Neuronal stem cell (in vitro differentiated cells): ENCODE results near the gene MRPL40.
"Not testable (repeated sequence)": the region's sequence is repeated elsewhere in the genome, so short reads cannot be mapped to it uniquely, and the experiment has no call there.

ENCODE experiments used
- DNase-seq: peaks from one replicate; pipeline ENCODE4 v3.0.0-alpha.2; 2013; ENCODE audit warnings: low spot score
- H2AFZ ChIP-seq: one replicate; pipeline ENCODE4 v1.6.1; 2013; ENCODE audit warnings: mild to moderate bottlenecking, low read length, inconsistent platforms
- H2AK5ac ChIP-seq: 2 replicates; pipeline ENCODE4 v1.6.1; 2013; ENCODE audit warnings: low read depth, mild to moderate bottlenecking, inconsistent platforms, low read length, moderate library complexity, mixed read lengths
- H2BK120ac ChIP-seq: 2 replicates; pipeline ENCODE4 v1.6.1; 2013; ENCODE audit warnings: low read depth, mild to moderate bottlenecking, inconsistent platforms, low read length, moderate library complexity, mixed read lengths
- H2BK12ac ChIP-seq: one replicate; pipeline ENCODE4 v1.6.1; 2013; ENCODE audit warnings: low read length, inconsistent platforms
- H2BK15ac ChIP-seq: 2 replicates; pipeline ENCODE4 v1.6.1; 2013; ENCODE audit warnings: mild to moderate bottlenecking, low read length, inconsistent platforms, mixed read lengths
- H2BK5ac ChIP-seq: one replicate; pipeline ENCODE4 v1.6.1; 2013; ENCODE audit warnings: inconsistent platforms, mild to moderate bottlenecking, low read length, moderate library complexity
- H3K14ac ChIP-seq: one replicate; pipeline ENCODE4 v1.6.1; 2013; ENCODE audit warnings: low read length, inconsistent platforms
- H3K18ac ChIP-seq: 2 replicates; pipeline ENCODE4 v1.6.1; 2013; ENCODE audit warnings: low read length, inconsistent platforms
- H3K23ac ChIP-seq: 2 replicates; pipeline ENCODE4 v1.6.1; 2013; ENCODE audit warnings: low read depth, mild to moderate bottlenecking, mixed read lengths, low read length, inconsistent platforms; ENCODE audit not compliant: poor library complexity
- H3K27ac ChIP-seq: replicated peaks from 3 replicates; pipeline ENCODE4 v1.5.1; 2013; ENCODE audit warnings: low read length, inconsistent platforms
- H3K27me3 ChIP-seq, 3 experiments: 2 replicates each; pipeline ENCODE4 v1.6.1; 2013; ENCODE audit warnings: low read length in 3 of 3, mild to moderate bottlenecking in 2 of 3, inconsistent platforms in 1 of 3, low read depth in 1 of 3, mixed read lengths in 1 of 3, moderate library complexity in 1 of 3; ENCODE audit not compliant: control insufficient read depth in 3 of 3, insufficient read depth in 3 of 3
- H3K36me3 ChIP-seq, 2 donors: replicated peaks in 1 of 2; 2 replicates each; pipeline ENCODE4 v1.6.1; 2013; ENCODE audit warnings: low read length in 2 of 2; ENCODE audit not compliant: control insufficient read depth in 2 of 2, insufficient read depth in 2 of 2
- H3K4ac ChIP-seq: 2 replicates; pipeline ENCODE4 v1.6.1; 2013; ENCODE audit warnings: inconsistent platforms, mild to moderate bottlenecking, low read length, moderate library complexity
- H3K4me1 ChIP-seq, 2 donors: 1 replicate in 1 of 2; 2 replicates in 1 of 2; pipeline ENCODE4 v1.6.1; 2013; ENCODE audit warnings: low read length in 2 of 2, low read depth in 1 of 2; ENCODE audit not compliant: control insufficient read depth in 2 of 2, insufficient read depth in 1 of 2
- H3K4me2 ChIP-seq: one replicate; pipeline ENCODE4 v1.6.1; 2013; ENCODE audit warnings: mild to moderate bottlenecking, low read length, inconsistent platforms; ENCODE audit not compliant: insufficient read depth, poor library complexity, severe bottlenecking
- H3K4me3 ChIP-seq, 2 donors: 2 replicates each; pipeline ENCODE4 v1.5.1; 2013; ENCODE audit warnings: low read length in 2 of 2, mild to moderate bottlenecking in 2 of 2, inconsistent platforms in 1 of 2, moderate library complexity in 1 of 2
- H3K79me1 ChIP-seq: one replicate; pipeline ENCODE4 v1.6.1; 2013; ENCODE audit warnings: low read depth, mild to moderate bottlenecking, inconsistent platforms, low read length, moderate library complexity
- H3K9ac ChIP-seq: one replicate; pipeline ENCODE4 v1.6.1; 2013; ENCODE audit warnings: mild to moderate bottlenecking, low read depth, low read length, inconsistent platforms; ENCODE audit not compliant: poor library complexity
- H3K9me3 ChIP-seq, 2 donors: replicated peaks in 1 of 2; 2 replicates each; pipeline versions ENCODE3 to v1.6.1; 2013; ENCODE audit warnings: low read length in 2 of 2, mild to moderate bottlenecking in 2 of 2, inconsistent platforms in 1 of 2, low read depth in 1 of 2, mixed read lengths in 1 of 2, moderate library complexity in 1 of 2; ENCODE audit not compliant: control insufficient read depth in 2 of 2, insufficient read depth in 1 of 2
- H4K8ac ChIP-seq: one replicate; pipeline ENCODE4 v1.6.1; 2013; ENCODE audit warnings: low read depth, mild to moderate bottlenecking, inconsistent platforms, low read length, moderate library complexity
- H4K91ac ChIP-seq: one replicate; pipeline ENCODE4 v1.6.1; 2013; ENCODE audit warnings: low read length, low read depth, mild to moderate bottlenecking, inconsistent platforms; ENCODE audit not compliant: poor library complexity
- WGBS, 2 donors: extraction: QIAGEN DNeasy Blood & Tissue Kit; methylation state at CpG; one replicate each; pipeline ENCODE4 v1.1.7; 2013; ENCODE audit warnings: missing lambda C conversion rate in 2 of 2, mixed read lengths in 1 of 2; ENCODE audit not compliant: insufficient read length in 2 of 2, insufficient replicate concordance in 1 of 2; ENCODE audit errors: extremely low coverage in 2 of 2; 5-methylcytosine and 5-hydroxymethylcytosine counted together

The MRPL40 gene

DNA sequence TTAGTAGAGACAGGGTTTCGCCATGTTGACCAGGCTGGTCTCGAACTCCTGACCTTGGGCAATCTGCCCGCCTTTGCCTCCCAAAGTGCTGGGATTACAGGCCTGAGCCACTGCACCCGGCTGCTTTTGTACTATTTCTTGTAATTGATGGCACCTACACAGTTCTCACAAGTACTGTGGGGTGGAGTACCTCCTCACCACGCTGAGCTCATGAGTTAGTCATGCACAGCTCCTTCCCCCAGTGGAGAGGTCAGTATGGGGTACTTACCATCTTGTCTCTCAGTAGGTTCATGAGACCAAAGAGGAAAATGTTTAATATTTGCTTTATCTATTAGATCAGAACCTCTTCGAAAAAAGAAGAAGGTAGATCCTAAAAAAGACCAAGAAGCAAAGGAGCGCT is 2.1 kb downstream of the MRPL40 start:
- H3K4me3 ChIP-seq: no peak overlapping the region
- no peaks in the 10 kb centered on the region for H3K27me3 ChIP-seq
- H3K9me3 ChIP-seq: no peaks in the 10 kb centered on the region
- no peak overlapping the region for H3K18ac ChIP-seq
- no peak overlapping the region for H3K14ac ChIP-seq
- peaks cover 3% of the 10 kb centered on the region for H3K79me1 ChIP-seq
- H4K8ac ChIP-seq: no peak overlapping the region
- WGBS, 2 donors: no CpG with 5 or more reads among the region's 7 CpGs
- peaks cover 15 to 44% of the 10 kb centered on the region in 2 donors for H3K36me3 ChIP-seq
- no peak overlapping the region for H2AK5ac ChIP-seq
- no peak overlapping the region for H2BK12ac ChIP-seq
- no peak overlapping the region for H3K27ac ChIP-seq
- DNase-seq: no peak
- H3K4ac ChIP-seq: no peak overlapping the region
- no peak overlapping the region for H4K91ac ChIP-seq
- H2BK5ac ChIP-seq: no peak overlapping the region
- no peak overlapping the region for H2AFZ ChIP-seq
- no peak overlapping the region for H3K4me2 ChIP-seq
- no peak overlapping the region for H2BK120ac ChIP-seq
- H3K4me1 ChIP-seq: peaks cover 5 to 18% of the 10 kb centered on the region in 2 donors
- H3K23ac ChIP-seq: no peak overlapping the region
- H2BK15ac ChIP-seq: no peak overlapping the region
- H3K9ac ChIP-seq: no peak overlapping the region

DNA sequence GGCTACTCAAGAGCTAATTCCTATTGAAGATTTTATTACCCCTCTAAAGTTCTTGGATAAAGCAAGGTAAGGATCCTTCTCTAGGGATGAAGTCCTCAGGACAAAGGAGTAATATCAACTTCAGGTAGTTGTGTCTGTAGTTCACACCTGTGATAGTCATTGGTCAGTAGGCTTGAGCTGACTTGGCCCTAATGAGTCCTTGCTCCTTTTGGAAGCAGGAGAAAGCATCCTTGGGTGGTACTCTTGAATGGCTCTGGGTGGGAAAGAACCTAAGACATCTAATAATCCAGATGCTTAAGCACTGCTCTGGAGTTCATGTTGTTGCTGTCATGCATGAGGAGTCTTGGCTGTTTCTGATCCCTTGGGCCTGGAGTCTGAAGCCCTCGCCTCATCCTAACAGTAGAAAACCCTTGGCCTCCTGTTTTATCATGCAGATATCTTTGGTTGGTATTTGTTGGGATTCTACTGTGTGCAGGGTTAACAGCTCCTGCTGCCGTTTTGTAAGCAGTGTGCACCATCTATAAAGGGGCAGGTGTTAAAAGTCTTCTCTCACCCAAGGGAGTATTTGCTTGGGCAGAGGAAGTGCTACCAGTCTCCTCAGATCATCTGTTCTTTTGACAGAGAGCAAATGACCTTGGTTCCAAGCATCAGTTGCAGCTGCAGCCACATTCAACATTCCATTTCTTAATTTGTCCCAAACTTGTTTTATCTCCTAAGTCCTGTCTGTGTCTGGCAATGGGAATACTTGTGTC is 2.7 kb downstream of the MRPL40 start:
- no peak overlapping the region for H3K4me2 ChIP-seq
- H3K14ac ChIP-seq: no peak overlapping the region
- H3K4me3 ChIP-seq: no peak overlapping the region
- no peak overlapping the region for H2AFZ ChIP-seq
- H3K79me1 ChIP-seq: peaks cover 3% of the 10 kb centered on the region
- WGBS, 2 donors: no CpG with 5 or more reads among the region's 2 CpGs
- no peak overlapping the region for H2BK15ac ChIP-seq
- H3K18ac ChIP-seq: no peak overlapping the region
- no peak overlapping the region for H3K27ac ChIP-seq
- no peak overlapping the region for H2BK120ac ChIP-seq
- no peak overlapping the region for H2BK12ac ChIP-seq
- no peak overlapping the region for H4K91ac ChIP-seq
- H4K8ac ChIP-seq: no peak overlapping the region
- no peak overlapping the region for H3K4ac ChIP-seq
- no peaks in the 10 kb centered on the region for H3K9me3 ChIP-seq
- no peak overlapping the region for H2BK5ac ChIP-seq
- no peak overlapping the region for H3K9ac ChIP-seq
- H3K4me1 ChIP-seq: peaks cover 4 to 15% of the 10 kb centered on the region in 2 donors
- no peak for DNase-seq
- H3K36me3 ChIP-seq: peaks cover 15 to 42% of the 10 kb centered on the region in 2 donors
- H2AK5ac ChIP-seq: no peak overlapping the region
- H3K23ac ChIP-seq: no peak overlapping the region
- H3K27me3 ChIP-seq: no peaks in the 10 kb centered on the region

DNA sequence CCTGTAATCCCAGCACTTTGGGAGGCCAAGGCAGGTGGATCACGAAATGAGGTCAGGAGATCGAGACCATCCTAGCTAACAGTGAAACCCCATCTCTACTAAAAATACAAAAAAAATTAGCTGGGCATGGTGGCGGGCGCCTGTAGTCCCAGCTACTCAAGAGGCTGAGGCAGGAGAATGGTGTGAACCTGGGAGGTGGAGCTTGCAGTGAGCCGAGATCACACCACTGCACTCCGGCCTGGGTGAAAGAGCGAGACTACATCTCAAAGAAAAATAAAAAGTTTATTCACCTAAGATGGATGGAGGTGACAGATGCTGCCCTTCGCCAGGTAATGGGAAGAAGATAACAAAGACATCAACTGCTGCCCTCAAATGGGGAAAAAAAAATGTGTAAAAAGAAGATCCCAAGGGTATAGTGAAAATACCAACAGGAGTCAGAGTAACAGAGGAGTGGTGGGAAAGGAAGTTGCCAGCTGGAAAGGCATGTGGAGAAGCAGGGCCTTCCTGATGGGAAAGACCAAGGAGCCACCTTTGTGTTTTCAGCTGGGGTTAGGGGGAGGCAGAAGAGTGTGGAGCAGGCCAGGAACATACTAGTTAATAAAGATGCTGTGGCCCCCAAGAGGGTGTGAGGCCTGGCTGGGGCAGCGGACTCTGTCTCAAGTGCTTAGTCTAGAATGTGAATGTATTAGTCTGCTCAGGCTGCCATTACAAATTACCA is 4.3 kb downstream of the MRPL40 start:
- no CpG with 5 or more reads among the region's 9 CpGs for WGBS, 2 donors
- not testable (repeated sequence) for H3K4me2 ChIP-seq, DNase-seq

DNA sequence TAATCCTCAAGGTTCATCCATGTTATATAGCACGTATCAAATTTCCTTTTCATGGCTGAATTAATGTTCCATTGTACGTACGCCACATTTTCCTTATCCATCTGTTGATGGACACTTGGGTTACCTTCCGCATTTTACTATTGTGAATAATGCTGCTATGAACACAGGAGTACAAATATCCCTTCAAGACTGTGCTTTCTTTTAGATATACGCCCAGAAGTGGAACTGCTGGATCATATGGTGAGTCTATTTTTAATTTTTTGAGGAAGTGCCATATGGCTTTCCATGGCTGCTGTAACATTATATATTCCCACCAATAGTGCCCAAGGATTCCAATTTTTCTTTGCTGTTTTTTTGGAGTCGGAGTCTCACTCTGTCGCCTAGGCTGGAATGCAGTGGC is 6.0 kb downstream of the MRPL40 start:
- no peaks in the 10 kb centered on the region for H3K9me3 ChIP-seq

More for the DNA sequence above, 4.3 kb downstream of the MRPL40 start:
- H3K36me3 ChIP-seq: peaks cover 18 to 58% of the 10 kb centered on the region in 2 donors
- not testable (repeated sequence) for H3K27ac ChIP-seq, H4K8ac ChIP-seq, H3K23ac ChIP-seq, H2BK12ac ChIP-seq, H3K9ac ChIP-seq, H2BK15ac ChIP-seq, H3K4ac ChIP-seq, H2BK120ac ChIP-seq, H3K18ac ChIP-seq, H2BK5ac ChIP-seq, H4K91ac ChIP-seq, H3K79me1 ChIP-seq, H3K14ac ChIP-seq, H2AFZ ChIP-seq, H2AK5ac ChIP-seq, H3K27me3 ChIP-seq, H3K9me3 ChIP-seq, H3K4me1 ChIP-seq, H3K4me3 ChIP-seq

More for the DNA sequence above, 6.0 kb downstream of the MRPL40 start:
- no CpG with 5 or more reads among the region's 7 CpGs for WGBS, 2 donors
- Histone ChIP-seq H2BK120ac (no peak overlapping the region), H3K4me2 (no peak overlapping the region), H2AFZ (no peak overlapping the region), H3K4me1 (peaks cover 0 to 4% of the 10 kb centered on the region in 2 donors), H3K36me3 (peaks cover 22 to 73% of the 10 kb centered on the region in 2 donors), H3K14ac (no peak overlapping the region), H3K9ac (no peak overlapping the region), H3K27me3 (no peaks in the 10 kb centered on the region), H4K91ac (no peak overlapping the region), H3K27ac (no peak overlapping the region), H2BK15ac (no peak overlapping the region), H3K4me3 (no peak overlapping the region), H3K18ac (no peak overlapping the region), H2AK5ac (no peak overlapping the region), H3K4ac (no peak overlapping the region), H3K79me1 (peaks cover 3% of the 10 kb centered on the region), H4K8ac (no peak overlapping the region), H3K23ac (no peak overlapping the region), H2BK5ac (no peak overlapping the region), H2BK12ac (no peak overlapping the region)
- DNase-seq: no peak
